Activated effector memory CD4-positive, alpha-beta T cell treated with Interleukin-2 at 50 U/mL for 16 hours (primary cell): ENCODE results near the gene HIRIP3.
A peak's percentile ranks its signal among the peaks of the same experiment; 100 is the strongest.
"Not testable (repeated sequence)": the region's sequence is repeated elsewhere in the genome, so short reads cannot be mapped to it uniquely, and the experiment has no call there.

ENCODE experiments used
- DNase-seq: peaks from one replicate; pipeline ENCODE4 v3.0.0-alpha.2; 2020

Gene HIRIP3, protein sequence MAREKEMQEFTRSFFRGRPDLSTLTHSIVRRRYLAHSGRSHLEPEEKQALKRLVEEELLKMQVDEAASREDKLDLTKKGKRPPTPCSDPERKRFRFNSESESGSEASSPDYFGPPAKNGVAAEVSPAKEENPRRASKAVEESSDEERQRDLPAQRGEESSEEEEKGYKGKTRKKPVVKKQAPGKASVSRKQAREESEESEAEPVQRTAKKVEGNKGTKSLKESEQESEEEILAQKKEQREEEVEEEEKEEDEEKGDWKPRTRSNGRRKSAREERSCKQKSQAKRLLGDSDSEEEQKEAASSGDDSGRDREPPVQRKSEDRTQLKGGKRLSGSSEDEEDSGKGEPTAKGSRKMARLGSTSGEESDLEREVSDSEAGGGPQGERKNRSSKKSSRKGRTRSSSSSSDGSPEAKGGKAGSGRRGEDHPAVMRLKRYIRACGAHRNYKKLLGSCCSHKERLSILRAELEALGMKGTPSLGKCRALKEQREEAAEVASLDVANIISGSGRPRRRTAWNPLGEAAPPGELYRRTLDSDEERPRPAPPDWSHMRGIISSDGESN

DNA sequence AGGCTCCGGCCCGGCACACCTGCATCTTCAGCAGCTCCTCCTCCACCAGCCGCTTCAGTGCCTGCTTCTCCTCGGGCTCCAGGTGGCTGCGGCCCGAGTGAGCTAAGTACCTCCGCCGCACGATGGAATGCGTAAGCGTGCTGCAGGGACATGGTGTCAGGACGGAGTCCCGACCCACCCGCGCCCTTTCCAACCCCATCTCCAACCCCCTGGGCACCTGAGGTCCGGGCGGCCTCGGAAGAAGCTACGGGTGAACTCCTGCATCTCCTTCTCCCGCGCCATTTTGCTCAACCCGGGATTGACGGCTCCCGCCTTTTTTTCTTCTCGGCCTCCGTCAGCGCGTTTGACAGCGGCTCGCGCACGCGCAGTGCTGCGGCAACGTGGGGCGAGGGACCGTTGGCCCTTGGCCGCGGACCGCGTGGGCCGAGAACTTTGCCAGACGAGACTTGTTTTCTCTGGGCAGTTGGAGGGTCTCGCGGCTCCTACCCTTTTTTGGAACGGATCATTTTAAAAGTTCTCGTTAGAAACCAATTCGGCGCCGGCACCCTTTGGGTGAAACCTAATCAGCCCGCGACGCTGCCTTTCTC lies at the start of gene HIRIP3:
Gene HIRIP3, minus strand, starts transcription at position 294 of the 587 bp plus-strand sequence. Its CDS starts 12 bp downstream, at position 282.
- peak; percentile 78 for DNase-seq

DNA sequence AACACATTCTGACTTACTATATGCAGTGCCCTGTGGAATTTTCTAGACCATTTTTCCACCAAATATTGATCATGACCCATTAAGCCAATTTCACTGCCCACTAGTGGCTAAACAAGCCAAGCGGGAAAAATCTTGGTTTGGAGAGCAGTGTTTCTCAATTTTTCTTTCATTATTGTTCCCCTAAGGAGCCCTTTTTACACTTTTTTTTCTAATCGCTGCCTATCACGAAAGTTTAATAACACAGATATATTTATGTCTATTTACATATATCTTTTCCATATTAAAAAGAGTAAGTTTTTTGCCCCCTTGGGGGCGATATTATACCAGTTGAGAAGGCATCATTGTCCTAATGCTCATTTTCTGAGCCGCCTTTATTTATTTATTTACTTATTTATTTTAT lies 46.4 kb upstream of the HIRIP3 start:
- DNase-seq: no peak

DNA sequence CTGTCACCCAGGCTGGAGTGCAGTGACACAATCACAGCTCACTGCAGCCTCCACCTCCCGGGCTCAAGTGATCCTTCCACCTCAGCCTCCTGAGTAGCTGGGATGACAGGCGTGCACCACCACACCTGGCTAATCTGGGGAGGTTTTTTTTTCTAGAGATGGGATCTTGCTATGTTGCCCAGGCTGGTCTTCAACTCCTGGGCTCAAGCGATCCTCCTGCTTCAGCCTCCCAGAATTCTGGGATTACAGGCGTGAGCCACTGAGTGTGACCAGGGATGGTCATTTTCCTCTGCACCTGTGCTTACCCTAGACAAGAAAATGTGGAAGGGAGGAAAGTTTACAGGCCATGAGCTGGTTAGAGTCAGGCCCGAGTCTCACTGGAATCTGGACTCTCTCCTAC lies 45.3 kb upstream of the HIRIP3 start:
- DNase-seq: not testable (repeated sequence)

DNA sequence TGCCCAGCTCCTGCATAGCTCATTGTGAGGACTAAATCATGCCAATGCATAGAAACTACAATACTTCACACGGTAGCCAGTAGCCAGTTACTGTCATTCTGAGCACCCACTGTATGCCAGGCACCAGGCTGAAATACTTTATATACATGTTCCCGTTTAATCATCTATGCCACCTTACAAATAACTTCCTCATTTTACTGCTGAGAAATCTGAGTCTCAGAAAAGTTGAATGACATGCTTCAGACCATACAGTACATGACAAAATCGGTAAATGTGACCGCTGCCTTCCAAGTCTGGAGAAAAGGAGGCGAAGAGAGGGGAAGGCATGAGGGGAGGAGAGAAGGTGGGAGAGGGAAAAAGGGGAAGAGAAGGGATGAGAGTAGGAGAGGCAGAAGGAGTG lies 44.8 kb upstream of the HIRIP3 start:
- no peak for DNase-seq

DNA sequence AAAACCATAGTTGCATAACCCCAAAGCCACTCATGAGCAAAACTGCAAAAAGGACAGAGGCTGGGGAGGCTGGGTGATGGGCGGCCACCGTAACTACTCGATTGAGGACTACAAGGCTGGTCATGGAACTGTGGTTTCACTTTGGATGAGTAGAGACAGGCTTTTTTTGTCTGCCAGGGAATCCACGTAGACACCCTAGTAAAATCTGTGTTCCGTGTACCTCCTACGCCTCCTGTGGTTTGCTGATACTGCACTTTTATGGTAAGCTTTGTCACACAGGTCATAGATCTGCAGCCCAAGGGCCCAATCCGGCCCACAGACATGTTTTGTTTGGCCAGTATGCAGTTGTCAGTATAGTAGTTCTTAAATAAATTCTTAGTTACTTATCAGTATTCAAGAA lies 37.9 kb upstream of the HIRIP3 start:
- no peak for DNase-seq

DNA sequence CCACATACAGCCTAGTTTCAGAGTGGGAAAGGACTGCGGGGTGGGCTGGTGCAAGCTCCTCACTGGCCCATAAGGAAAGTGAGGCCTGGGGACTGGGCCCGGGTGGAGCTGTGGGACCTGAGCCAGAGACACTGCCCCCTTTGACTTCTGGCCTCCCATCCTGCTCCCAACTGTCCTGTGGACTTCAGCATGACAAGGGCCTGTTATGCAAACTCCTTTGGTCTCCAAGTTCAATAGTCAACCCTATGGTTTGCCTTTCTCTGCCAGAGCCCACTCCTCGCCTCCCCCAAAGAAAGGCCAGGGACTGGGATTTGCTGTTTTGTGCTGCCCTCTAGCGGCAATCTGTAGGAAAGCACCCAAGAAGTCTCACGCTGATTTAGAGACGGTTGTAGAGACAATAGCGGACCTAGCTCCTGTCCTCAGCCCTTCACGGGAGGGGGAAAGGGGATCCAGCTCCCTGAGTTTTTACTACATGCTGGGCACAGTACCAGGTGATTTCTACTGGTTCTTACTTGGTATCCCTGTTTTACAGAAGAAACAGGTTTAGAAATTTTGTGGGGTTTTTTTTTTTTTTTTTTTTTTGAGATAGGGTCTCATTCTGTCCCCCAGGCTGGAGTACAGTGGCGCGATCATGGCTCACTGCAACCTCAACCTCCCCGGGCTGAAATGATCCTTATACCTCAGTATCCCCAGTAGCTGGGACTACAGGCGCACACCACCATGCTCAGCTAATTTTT lies 36.8 kb upstream of the HIRIP3 start:
- peak; percentile 44 for DNase-seq

DNA sequence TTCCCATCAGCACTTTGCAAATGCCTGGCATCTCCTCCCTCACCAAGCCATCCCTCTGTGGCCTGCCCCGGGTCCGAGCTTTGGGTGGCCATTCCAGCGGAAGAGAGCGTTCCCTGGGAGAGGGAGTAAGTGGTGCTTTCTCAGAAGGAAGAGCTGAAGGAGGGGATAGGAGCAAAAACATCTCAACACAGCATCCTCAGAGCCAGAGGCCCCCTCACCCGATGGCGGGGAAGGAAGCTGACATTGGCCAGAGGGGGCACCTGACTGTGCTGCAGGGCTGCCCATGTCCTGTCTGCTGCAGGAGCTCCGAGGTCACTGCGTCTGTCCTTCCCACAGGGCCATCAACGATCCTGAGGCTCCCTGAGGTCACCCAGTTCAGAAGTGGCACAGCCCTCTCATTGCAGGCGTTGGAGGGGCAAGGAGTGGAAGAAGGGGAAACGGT lies 36.1 kb upstream of the HIRIP3 start:
- DNase-seq: no peak

DNA sequence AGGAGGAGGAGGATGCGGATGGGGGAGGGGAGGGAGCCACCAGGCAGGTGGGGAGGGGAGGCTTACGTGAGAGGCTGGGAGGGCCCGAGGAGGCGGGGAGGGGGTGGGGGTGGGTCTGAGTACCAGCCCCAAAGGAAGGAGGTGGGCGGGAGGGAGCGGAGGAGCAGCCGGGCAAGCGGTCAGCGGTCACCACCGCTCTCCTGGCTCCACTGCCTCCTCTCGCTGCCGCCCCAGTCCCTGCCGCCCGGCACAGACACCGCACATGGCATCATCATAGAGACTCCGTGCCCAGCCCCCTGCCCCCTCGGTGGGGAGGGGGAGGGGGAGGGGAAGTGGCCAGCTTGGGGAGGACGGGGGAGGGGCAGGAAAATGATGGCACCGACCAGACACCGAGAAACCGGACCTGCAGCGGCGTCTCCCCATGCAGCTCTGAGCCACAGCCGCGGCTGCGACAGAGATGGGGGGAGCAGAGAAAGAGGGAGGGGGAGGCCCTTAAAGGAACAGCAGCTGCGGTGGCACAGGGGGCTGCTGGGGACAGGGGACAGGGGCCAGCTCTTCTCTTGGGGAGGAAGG lies 35.5 kb upstream of the HIRIP3 start, which contains the start of gene TLCD3B:
Gene TLCD3B, minus strand, starts transcription at position 431 of the 573 bp plus-strand sequence. CDS start 744 bp downstream, outside the sequence.
- DNase-seq: no peak

DNA sequence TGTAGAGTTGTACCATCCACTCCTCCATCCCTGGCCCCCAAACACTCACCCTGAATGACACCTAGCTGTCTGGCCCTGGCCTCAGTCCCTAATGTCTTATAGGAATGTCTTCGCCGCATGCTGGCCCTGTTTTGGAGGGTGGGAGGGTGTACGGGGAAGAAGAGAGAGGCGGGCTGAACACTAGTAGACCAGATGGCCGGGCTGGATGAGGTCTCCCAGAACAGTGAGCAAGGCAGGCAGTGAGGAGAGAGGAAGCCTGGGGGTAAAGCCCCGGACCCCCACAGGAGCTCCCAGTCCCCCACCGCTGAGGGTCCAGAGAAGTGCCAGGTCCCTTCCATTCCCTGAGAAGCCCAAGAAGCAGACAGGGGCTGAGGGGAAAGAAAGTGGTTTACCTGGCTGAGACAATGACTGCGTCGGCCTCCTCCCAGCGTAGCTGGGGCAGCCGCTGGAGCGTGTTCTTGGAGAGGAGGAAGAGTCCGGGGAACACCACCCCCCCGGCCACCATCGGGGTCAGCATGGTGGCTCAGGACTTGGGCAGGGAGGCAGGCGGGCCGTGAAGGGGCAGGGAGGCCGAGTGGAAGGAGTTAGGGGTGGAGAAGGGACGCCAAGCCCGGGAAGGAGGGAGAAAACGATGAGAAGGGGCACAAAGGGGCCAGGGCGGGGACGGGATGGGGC lies 34.7 kb upstream of the HIRIP3 start:
- DNase-seq: no peak

DNA sequence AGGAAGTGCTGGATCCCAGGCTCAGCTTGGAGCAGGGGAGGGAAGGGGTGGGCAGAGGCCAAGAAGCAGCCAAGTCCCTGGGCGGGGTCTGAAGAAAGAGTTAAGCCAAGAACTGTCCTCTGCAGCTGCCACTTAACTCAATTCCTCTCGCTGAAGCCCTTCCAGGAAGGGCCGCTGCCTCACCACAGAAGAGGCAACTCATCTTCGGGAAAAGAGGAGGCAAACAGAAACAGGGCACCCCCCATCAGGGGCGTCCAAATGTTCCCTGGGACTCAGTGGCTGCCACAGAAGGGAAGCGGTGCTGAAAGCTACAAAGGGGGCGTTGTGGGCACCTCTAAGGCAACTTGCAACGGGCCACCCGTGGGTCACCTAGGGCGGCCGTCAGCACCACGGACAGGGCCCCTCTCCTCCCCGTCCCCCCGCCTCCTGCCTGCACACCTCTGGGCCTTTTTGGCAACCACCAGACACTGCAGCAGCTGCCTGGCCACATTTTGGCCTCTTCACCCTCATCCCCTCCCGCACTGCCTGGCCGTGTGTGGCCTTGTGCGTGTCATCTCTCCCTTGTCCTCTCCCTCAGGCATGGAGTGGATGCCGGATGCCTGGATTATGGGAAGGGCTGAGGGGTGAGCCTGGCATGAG lies 33.1 kb upstream of the HIRIP3 start:
- DNase-seq: no peak

DNA sequence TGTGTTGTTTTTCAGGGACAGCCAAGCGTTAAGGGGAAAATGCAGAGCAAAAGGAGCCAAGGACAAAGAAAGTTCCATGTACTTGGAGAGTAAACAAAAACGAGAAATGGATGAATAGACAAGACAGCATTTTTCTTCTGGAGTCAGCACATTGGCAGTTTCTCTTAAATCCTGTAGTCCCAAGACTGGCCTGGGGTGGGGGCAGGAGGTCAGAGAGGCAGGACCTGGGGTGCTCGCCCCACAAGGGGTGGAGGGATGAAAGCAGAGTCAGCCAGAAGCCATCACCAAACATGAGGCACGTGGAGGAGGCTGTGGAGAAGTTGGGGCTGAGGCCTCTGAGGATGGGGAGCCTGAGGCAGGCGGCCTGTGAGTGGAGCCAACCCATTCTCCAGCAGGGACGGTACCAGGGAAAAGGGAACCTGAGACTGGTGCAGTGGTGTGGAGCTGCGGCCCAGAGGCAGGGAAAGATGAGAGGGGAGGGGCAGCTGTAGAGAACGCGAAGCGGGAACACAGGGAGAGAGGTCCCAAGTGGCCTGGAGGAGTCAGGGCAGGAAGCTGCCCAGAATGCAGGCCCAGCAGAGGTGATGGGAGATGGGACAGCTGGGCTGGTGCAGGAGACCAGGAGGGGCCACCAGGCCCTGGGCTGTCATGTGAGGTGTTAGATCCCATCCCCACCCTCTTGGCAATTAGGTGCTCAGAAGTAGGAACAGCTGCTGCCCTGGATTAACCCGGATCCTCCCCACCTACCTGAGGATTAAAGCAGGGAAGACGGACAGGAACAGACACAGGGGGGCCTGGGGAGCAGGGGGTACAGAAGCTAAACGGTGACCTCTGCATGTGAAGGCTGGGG lies 32.4 kb upstream of the HIRIP3 start:
- DNase-seq: no peak

DNA sequence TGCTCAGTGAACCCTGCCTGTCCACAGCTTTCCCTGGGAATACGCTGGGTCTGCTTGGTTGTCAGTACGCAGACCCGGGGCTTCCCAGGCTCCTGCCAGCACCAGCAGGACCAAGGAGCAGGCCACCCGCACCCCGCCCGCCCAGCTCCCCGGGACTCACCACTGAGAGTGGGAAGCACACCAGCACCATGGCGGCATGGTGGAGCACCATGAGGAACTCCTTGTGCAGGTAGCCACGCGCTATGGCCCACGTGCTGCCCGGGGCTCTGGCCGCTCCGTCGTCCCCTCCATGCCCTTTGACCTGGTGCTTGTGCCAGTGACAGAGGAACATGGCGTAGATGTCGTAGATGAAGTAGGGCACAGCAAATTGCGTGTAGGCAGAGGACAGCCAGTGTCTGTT lies 31.0 kb upstream of the HIRIP3 start:
- no peak for DNase-seq

DNA sequence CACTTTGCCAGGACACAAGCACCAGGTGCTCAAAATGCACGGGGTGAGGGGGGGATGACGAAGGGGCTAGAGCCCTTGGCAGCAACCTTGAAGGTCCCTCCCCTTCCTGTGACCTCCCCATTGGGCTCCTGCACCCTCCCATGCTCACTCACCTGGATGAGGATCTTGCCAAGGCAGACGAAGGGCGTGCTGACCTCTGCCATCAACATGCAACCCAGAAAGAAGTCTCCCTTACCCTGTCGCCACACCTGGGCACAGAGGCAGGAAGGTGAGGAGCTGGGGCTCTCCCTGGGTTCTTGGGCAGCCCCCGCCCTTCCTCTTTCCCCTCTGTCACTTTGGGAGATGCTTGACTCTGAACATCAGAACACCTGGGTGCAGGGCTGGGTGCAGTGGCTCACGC lies 30.2 kb upstream of the HIRIP3 start:
- no peak for DNase-seq

DNA sequence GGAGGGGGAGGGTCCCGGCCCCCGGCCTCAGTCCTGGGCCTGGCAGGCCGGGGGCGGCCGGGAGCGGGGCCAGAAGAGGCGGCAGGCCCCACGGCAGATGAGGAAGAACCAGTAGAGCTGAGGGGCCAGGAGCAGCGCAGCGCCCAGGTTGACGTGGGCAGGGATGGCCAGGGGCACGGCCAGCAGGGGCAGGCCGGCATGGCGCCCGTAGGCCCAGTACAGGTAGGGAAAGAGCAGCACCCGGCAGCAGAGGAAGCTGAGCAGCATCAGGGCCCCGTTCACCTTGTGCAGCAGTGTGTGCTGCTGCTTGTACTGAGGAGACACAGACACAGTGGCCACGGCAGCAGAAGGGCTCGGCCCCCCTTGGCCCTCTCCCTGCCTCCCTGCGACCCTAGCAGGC lies 29.7 kb upstream of the HIRIP3 start:
- no peak for DNase-seq

DNA sequence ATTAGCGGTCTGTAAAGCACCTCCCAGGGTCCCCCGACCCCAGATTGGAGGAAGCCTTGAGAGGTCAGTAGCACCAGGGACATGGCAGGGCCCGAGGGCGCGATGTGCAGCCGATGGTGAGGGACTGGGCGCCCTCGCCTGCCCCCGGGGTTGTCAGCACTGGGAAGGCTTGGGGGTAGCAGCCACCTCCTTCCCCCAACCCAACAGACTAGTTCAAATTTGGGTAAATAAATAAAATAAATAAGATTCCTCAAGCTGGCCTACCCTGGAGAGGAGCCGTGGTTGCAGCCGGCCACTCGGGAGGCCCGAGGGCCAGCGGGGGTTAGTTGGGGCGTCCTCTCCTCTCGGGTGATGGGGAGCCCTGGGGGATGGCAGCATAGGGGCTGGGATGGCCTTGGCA lies 29.0 kb upstream of the HIRIP3 start:
- DNase-seq: no peak

DNA sequence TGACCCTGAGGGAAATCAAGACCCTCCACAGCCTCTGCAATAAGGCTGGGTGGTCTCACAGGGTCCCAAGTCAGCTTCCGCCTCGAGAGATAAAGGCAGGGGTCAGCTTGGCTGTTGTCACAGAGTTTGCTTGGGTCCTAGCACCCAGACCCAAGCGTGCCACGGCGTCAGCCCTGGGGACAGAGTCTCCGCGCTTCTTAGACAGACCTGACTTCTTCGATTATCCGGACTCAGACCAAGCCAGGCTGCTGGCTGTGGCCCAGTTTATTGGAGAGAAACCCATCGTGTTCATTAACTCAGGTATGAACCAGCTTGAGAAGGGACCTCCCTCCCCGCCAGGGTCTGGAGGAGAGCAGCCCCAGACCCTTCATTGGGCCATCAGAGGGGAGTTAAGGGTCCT lies 28.2 kb upstream of the HIRIP3 start:
- no peak for DNase-seq

DNA sequence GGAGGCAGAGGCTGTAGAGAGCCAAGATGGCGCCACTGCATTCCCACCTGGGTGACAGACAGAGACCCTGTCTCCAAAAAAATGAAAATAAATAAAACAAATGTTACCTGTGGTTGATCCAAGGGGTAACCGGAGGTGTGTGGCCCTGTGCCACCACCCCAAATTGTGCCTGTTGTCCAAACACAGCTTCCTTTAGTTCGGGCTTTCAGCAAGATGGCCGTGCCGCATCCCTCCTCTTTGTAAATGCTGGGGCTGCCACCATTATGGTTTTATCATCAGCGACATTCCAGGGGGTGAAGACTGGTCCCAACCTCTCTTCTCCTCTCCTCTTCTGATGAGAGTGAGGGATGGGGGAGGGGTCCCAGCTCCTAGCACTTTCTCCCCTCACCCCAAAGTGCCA lies 27.5 kb upstream of the HIRIP3 start, which contains the start of gene C16orf92:
Gene C16orf92, plus strand, starts transcription at position 312 of the 400 bp plus-strand sequence. CDS start 143 bp downstream, outside the sequence.
- DNase-seq: no peak

DNA sequence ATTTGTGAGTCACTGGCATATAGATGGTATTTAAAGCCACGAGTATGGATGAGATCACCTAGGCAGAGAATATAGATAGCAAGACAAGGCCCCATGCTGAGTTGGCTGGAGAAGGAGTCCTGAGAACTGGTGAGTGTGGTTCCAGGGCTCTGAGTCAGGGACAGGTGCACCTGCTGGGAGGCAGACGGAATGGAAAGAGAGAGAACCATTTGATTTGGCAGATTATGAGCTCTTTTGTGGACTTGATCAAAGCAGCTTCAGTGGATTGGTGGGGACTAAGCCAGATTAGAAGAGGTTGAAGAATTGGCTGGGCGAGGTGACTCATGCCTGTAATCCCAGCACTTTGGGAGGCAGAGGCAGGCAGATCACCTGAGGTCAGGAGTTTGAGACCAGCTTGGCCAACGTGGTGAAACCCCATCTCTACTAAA lies 23.3 kb upstream of the HIRIP3 start:
- no peak for DNase-seq

DNA sequence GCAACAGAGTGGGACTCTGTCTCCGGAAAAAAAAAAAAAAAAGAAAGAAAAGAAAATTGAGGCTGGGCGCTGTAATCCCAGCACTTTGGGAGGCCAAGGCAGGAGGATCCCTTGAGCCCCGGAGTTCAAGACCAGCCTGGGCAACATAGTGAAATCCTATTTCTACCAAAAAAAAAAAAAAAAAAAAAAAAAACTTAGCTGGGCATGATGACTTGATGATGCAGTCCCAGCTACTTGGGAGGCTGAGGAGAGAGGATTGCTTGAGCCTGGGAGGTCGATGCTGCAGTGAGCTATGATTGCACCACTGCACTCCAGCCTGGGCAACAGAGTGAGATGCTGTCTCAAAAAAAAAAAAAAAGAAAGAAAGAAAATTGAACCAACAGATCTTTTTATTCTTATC lies 22.5 kb upstream of the HIRIP3 start:
- DNase-seq: not testable (repeated sequence)

DNA sequence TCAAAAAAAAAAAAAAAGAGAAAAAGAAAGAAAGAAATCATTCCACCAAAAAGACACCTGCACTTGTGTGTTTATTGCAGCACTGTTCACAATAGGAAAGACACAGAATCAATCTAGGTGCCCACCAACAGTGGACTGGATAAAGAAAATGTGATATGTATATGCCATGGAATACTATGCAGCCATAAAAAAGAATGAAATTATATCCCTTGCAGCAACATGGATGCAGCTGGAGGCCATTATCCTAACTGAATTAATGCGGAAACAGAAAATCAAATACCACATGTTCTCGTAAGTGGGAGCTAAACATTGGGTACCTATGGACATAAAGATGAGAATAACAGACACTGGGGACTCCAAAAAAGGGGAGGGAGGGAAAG lies 21.9 kb upstream of the HIRIP3 start:
- DNase-seq: no peak
